ENCODE results near the gene TBC1D3B.
"Not testable (repeated sequence)": the region's sequence is repeated elsewhere in the genome, so short reads cannot be mapped to it uniquely, and the experiment has no call there.

Gene TBC1D3B

DNA sequence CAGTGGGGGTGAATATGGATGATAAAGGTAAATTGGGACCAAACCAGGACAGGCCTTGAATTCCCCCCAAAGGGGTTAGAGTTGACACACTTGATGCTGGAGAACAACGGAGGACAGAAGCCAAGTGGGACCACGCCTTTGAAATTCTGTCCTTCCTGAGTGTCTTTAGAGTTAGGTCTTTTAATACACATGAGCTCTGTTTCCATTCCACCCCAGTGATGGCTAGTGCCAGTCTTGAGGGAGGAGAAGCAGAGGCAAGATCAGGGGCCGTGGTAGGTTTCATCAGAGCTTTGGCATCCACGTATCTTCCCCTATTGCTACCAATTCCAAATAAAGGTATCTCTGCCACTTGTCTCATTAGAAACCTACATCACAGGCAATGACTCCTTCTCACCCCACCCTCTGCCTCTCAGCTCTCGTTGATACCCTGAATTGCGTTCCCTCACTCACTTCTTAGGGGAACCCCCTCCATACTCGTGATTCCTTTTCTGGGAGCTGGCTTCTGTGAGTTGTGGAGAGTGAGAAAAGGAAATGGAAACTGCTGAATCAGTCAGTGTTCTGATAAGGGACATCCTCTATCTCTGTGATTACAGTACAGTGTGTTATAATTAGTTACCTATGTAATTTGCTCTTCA, 22.5 kb upstream of the TBC1D3B start:
- no peak for DNase-seq

DNA sequence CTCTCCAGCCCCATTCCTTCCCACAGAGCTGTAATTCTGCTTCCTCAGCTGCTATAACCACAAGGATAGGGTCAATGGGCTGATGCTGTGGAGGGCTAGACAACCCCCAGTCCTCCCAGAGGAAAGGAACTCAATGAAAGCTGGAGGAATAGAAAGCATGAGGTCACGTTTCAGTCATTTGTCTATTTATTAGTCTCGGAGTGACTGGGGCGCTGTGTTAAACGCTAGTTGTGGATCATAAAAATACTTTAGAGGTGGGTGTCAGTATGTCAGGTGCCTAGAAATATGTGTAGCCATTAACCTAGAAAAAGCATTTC, 20.9 kb upstream of the TBC1D3B start:
- no peak for DNase-seq

DNA sequence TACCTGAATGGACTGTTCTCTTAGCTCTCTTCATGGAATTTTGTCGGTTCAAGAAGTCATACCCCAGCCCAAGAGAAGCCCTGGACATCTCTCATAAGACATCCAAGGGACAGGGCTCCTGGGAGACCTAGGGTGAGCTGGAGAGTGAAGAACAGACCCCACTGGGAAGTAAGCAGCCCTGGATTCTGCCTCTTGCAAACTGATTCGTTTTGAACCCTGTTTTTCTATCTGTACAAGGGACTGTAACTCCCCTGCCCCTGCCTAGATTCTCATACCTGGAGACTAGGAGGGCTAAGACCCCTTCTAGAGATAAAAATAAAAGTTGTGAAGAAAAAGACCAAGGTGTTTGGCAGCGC, 19.7 kb upstream of the TBC1D3B start:
- no peak for DNase-seq

DNA sequence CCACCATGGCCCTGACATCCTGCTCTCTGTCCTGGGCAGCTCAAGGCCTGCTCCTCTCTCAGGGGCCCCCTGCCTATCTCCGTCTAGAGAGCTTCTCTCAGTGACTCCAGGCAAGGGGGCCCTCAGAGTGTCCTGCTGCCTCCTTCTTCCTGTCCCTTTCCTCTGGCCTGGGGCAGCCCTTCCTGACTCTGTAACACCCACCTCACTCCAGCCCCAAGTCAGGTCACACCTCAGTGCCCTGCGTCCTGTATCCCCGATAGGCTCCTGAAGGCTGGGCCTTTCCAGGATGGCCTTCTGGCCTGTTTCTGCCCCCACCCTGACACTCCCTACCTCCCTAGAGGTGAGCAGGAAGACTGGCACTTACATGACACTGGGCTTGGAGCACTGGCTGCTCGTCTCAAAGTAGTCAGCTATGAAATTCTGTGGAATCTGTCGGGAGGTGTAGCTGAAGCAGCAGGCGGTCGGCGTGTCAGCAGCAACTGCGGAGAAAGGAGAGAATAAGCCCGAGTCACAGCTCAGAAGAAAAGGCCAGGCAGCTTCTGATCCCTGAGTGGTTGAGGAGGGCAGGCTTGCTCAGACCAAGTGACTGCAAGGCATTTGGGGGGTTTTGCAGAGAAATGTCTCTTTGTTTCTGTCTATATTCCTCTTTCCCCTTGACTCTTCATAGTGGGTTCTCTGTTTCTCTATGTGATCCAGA, 19.1 kb upstream of the TBC1D3B start:
- DNase-seq = no peak

DNA sequence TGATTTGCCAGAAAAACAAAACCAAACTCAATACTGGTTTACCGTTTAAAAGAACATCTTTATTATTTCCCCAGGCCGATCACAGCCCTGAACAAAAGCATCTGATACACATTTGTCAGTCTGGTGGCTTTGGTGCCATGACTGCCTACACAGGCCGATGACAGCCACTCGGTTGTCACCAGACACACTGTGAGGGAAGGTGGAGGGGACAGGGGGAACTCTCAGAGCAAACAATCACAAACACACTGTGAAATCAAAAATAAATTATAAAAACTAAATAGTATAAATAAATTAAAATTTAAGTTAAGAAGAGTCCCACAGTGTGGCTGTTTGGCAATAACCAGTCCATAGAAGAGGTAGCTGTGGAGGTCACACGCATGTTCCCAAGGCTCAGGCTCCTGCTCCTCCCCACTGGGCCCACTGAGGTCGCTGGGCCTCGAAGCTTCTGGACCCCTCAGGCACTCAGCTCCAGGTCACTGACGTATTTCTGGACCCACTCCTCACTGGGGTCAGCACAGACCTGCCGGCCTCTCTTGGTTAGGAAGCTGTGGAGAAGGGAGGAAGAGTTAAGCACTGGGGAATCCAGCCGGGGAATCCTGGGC, 18.5 kb upstream of the TBC1D3B start:
- not testable (repeated sequence) for DNase-seq

DNA sequence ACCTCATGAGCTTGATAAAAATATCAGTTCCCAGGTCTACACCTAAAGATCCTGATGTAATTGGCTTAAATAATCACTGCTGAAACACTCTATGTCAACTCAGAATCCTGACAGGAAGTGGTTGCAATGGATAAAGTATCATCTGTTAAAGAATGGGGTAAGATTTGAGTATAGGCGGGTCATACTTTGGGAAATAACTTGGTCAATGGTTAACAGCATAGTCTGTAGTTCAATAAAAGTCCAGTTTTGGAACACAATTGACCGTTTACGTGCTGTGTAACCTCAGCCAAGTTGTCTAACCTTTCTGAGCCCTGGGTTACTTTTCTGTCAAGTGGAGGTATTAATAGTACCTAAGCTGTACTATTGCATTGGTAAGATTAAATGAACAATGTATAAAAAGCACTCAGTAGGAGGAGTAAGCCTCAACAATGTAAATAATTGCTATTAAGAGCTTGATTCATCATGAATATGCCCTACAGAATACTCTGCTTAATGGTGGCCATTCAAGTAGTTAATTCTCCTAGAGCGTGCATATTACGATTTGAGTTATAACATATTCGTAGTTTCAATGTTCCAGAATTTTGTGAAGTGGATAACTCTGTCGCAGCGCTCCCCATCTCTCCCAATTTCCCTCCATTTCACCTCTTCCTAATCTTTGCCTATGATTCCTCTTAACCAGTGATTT, 17.9 kb upstream of the TBC1D3B start:
- DNase-seq = not testable (repeated sequence)

DNA sequence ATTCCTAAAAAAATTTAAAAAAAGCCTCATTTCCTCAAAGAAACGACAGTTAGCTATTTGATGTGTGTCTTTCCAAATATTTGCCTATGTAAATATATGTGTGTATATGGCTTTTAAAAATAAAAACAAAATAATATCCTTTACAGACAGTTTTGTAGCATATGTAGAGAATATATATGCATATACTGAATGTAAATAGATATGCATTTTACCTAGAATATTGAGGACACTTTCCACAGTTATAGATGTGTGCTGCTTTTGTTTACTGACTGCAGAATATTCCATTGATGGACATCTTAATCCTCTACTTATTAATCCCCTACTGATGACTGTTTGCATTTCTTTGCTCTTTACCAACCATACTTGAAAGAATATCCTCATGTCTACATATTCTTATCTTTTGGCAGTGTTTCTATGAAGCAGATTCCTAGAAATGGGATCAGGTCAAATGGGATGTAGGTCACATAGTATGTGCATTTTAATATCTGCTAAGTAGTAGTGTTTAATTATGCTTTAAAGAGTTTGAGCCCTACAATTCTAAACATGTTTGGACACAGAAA, 16.9 kb upstream of the TBC1D3B start:
- DNase-seq = no peak

DNA sequence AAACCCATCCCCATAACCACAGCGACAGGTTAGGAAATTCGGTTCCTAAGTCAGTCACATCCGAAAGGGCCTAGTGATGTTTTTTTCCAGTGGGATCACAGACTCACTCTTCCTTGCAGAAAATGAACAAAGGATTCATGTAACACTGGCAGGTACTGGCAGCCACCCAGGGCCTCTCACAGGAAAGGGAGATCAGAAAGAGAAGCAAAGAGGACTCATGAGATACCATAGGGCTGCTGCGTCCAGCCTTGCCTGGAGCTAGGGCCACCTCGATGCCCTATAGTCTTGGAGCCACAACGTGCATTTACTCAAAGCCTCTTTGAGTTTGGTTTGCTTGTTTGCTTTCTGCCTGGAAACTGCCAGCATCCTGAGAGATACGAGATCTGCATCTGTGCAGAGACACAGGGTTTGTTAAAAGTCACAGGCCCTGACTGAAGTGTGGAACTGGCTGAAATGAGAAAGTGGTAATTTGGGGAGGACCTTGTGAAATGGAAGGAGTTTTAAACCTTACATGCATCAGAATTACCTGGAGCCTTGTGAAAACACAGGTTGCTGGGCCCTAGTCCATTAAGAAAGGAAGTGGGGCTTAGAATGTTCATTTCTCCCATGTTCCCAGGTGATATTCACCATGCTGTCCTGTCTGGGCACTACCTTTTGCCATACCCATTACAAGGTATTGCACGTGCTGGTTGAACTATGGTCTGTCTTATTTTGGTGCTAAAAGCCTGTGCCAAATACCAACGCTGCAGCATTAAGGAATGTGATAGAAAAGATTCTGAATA, 14.3 kb upstream of the TBC1D3B start:
- not testable (repeated sequence) for DNase-seq

DNA sequence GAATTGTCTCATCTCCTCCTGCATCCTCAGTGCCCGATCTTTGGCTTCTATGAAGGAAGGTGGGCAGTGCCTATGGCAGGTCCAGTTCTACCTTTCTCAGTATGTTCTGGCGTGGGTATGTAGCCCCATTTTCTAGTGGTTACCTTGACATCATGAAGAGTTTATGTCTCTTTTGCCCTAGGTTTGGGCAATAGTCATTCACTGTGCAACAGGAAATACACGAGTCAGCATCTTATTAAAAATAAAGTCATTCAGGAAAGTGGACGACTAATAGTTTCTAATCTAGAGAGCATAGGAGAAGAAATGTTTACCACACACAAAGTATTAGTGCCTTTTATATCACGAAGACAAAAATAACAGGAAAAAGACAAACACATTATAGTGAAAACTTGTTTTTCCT, 13.6 kb upstream of the TBC1D3B start:
- DNase-seq = not testable (repeated sequence)

DNA sequence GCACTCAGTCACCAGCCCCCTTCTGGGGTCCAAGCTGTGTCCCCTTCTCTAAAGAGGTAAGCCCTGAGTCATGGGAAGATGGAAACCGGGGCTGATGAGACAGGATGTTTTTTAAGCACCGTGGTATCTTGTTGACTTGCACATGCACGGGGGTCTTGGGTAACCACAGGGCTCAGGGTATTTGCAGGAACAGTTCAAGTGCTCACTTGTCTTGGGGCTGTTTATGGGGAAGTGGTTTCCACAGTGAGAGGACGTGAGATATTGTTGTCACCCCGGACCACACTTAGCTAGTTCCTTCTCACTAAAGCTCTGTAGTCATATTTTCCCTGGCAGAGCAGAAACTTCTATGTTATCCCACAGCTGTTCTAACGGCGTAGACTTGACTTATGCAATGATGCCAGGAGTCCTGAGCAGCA, 12.5 kb upstream of the TBC1D3B start:
- no peak for DNase-seq

DNA sequence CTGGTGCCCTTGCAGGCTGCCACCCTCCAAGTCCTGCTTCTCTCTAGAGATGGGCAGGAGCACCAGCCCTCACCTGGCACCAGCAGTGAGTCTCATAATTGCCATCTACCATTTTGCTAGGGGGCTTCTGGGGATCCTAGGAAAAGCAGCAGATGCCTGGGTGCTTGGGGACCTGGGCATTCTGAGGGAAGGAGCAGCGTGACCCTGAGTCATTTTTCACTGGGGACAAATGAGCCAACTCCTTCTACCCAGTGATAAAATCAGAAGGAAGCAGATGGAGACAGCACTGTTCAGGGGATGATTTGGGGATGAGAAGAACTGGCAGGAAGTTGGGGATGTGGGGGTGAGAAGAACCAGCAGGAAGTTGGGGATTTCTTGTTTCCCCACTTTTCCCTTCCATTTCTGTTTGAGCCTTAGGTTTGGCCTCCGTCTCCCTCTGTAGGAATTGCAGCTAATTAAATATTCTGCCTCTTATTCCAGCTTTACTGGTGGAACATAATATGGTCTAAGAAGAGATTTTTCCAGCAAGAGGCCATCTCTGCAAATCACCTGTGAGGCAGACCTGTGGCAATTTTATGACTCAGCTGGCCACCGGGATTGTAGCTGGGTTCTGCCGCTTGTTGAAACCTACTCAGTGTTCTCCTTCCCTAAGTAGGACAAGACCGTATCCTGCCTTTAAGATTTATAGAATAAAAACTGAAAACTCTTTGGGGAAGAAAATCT, 11.7 kb upstream of the TBC1D3B start:
- not testable (repeated sequence) for DNase-seq

DNA sequence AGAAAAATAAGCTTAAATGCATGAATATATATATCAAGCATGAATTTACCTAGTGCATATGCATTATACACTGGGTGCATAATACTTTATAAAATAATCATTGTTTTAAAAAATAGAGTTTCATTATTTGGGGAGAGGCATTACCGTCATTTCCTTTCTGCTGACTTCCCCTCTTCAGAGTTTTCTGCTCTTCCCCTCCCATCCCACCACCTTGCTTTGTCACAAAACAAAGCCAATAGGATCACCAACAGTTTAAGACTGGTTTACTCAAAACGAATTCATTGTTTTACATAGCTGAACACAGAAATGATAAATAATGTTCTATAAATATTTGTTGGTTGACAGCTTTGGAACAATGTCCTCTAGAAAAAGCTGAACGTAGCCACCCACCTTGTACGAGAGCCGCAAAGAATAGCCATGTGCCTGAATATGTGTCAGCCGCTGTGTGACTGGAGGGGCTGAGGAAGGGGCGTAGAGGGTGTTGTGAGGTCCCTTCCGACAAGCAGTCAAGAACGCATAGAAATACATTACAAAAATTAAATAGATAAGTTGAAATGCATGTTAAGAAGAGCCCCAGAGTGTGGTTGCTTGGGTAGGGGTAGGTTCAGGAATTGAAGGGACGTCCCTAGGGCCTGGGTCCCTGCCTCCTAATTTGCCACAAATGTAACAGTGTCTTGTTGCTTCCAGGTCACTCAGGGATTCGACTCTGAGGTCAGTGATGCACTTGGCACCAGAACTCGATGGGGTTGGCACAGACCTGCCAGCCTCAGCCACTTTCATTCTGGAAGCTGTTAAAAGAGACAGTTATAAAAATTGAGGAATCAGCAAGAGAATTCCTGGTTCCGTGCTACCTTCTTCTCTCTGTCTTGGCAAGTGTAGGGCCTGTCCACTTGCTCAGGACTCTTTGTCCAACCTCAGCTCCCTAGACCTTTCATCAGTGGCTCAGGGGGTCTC, 10.7 kb upstream of the TBC1D3B start:
- not testable (repeated sequence) for DNase-seq

DNA sequence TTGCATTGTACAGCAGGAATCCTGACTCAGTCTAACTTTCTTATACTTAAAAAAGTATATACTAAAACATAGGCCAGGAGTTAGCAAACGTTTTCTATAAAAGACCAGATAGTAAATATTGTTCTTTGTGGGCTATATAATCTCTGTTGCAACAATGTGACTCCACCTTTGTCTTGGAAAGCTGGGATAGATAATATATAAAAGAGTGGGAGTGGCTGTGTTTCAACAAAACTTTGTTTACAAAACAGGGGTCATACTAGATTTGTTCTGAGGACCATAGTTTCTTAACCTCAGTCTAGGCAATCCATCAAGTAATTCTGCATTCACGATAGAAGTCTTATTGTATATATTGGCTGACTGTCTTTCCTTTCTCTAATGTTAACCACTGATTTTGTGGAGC, 9.0 kb upstream of the TBC1D3B start:
- no peak for DNase-seq

DNA sequence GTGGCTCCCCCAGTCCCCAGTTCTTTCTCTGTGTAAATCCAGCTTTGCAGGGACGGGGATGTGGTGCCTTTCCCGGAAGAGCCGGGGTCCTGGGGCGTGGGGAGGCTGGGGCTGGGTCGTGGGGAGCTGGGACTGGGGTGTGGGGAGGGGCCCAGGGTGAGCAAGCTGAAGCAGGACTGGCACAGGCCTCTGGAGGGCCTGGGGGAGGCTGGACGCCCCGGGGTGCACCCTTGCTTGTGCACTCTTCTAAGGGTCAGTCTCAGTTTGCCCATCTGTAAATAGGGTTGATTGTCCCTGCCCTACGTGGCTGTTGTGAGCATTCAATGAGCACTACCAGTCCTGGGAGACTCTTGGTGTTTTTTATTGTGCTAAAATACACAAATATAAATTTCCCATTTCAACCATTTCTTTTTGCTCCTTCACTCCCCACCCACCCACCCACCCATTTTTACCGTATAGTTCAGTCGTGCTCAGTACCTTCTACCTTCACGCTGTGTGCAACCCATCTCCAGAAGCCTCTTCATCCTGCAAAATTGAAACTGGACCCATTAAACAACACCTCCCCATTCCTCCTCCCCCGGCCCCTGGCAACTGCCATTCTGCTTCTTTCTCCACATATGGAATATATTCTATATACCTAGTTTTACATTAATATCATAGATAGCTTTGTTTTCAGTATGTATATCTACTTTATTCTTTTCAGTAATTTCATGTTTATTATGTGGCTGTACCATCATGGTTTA, 7.8 kb upstream of the TBC1D3B start:
- DNase-seq = no peak

DNA sequence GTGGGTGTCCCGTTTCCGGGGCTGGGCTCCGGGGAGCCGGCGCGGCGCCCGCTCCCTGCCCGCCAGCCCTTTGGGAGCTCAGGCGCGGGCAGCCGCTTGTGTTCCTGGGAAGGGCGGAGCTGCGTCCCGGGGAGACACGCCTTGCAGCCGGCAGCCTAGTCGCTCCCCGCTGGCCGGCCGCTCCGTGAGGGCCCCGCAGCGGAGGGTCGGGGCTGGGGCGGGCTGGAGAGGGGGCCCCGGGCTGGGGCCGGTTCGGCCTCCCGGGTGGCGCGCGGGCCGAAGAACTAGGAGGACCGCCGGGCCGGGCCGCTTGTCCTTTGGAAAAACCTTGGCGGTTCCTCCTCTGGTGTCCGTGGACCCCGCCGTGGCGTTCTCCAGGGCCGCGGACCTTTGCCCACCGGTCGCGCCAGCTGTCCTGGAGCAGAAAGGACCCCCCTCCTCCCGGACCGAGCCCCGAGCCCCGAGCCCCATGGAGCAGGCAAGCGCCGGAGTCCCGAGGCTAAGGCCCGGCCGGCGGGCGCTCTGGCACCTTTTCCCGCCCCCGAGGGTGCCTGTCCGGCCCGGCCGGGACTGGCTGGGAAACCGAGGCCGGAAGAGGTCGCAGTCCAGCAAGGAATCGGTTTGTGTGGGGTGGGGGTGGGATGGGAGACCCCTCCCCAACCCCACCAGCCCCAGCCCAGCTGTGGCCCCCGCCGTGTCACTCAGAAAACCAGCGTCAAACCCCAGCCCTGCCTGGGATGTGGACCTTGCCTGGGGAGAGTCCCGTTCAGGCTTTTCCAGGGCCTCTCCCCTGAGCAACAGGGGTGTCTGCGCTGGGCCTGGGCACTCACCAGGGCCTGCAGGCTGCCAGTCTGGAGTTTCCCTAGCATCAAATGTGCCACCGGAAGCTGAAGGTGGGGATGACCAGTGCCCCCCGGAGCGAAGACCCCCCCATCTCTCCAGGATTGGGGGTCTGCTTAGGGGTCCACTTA, 6.8 kb upstream of the TBC1D3B start:
- DNase-seq = no peak

DNA sequence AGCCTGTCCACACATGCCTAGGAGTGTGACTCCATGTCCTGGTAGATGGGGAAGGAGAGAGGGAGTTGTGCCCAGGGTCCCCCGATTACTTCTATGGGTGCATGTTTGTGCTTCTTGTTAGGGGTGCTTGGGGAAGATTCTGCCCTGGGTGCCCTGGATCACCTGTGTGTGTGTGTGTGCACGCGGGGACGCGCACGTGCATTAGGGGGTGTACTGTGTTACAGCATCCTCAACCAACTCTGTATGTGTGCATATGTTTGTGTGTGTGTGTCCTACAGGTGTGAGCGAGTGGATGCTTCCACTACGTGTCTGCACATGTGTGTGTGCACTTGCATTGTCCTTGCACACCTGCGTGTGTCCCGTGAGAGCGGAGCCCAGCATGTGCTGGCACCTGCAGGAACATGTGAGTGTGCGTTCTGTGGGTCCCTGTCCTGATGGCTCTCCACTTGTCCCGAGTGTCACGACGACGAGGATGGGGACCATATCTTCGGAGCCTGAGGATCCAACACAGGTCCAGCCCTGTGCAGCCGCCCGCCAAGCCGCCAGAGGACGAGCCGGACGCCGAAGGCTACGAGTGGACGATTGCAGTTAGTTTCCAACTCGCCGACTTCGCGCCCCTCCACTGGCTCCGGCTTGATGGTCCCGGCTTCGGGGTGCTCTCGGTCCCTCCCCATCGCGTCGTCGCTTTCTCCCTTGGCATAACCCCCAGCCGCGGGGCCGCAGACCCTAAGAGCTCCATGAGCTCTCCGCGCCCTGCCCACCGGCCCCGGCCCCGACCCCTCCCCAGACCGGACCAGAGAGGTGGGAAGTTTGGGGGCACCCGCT, 6.0 kb upstream of the TBC1D3B start:
- DNase-seq = no peak

DNA sequence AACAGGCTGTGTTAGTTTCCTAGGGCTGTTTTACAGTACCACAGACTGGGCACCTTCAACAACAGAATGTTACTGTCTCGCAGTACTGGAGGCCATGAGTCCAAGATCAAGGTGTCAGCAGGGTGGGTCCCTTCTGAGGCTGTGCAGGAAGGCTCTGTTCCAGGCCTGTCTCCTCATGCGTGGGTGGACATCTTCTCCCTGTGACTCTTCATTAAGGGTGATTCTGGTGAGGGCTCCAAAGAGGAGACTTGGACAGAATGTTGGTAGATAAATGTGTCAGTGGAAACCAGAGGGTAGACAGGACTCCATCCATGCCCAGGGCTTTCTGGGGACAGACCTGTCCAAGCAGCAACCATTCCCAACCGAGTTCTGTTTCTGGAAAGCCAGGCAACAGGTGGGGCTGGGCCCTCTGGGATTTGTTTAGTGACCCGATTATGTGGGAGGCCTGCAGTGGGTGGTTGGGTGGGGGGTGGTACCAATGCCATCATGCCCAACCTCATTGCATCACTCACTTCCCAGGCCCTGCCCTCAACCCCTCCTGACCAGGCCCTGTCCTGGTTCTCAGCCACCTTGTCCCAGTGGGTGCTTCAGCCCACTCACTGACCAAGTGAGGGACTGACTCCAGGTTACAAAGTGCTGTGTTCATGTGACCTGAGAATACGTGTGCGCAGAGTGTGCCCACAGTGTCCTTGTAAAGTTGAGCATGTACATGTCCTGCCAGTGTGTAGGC, 5.2 kb upstream of the TBC1D3B start:
- DNase-seq = not testable (repeated sequence)

Measured in T-helper 9 cell (primary cell).